HG02759 (cell line): ENCODE data around the gene PIK3C2B.
"Not testable (repeated sequence)": the region's sequence is repeated elsewhere in the genome, so short reads cannot be mapped to it uniquely, and the experiment has no call there.

Source experiments
- ATAC-seq: cut with Tn5 transposase; IDR thresholded peaks from one replicate; pipeline ENCODE4 v1.9.1; 2021; ENCODE audit warnings: mild to moderate bottlenecking, moderate library complexity; ENCODE audit not compliant: unreplicated experiment

The PIK3C2B gene

DNA sequence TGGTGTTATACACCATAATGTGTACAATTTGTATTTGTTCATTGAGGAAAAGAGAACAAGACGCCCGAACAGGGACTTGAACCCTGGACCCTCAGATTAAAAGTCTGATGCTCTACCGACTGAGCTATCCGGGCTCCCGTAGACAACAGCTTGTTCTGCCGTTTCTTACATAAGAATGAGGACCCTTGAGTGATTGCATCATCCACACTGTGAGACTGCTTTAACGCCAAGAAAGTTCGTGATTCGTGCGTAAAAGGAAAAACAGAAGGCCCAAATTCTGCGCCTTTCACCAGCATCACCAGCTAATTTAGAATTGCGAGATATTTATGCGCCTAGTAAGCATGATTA, 12.3 kb upstream of the PIK3C2B start:
- peak; percentile 64 for ATAC-seq

GRCh38 chr1:204506201-204506968, 11.8 kb upstream of the PIK3C2B start:
- ATAC-seq: peak; percentile 75

DNA sequence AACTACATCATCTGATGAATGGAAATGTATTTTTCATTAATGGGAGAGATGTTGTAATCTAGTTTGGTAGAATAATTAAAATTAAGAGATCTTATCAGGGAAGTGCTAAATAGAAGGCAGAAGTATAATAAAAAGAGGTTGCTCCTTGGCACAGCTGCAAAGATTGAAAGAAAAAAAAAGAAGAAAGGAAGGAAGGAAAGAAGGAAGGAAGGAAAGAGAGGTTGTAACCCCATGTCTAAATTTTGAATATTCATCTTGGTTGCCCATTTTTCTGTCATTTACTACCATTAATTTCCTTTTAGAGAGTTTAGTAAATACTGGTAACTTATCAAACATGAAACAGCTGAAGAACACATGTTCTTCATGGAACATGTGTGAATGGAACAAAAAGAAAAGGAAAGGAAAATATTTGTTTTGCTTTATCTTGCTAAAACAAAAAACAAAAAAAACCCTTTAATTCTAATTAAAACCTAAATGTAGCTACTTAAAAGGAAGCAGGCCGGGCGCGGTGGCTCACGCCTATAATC, 11.1 kb upstream of the PIK3C2B start:
- ATAC-seq: no peak

GRCh38 chr1:204503913-204504519, 9.4 kb upstream of the PIK3C2B start:
- ATAC-seq: no peak

- no peak for ATAC-seq
These were observed 8.7 kb upstream of the PIK3C2B start for GRCh38 chr1:204503122-204503912.

DNA sequence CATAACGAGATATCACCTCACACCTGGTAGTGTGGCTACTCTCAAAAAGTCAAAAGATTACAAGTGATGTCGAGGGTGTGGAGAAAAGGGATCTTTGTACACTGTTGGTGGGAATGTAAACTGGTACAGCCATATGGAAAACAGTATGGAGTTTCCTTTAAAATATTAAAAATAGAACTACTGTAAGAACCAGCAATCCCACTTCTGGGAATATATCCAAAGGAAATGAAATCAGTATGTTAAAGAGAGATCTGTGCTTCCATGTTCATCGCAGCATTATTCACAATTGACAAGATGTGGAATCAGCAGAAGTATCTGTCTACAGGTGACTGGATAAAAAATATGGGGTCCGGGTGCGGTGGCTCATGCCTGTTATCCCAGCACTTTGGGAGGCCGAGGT, 7.6 kb upstream of the PIK3C2B start:
- ATAC-seq: no peak

DNA sequence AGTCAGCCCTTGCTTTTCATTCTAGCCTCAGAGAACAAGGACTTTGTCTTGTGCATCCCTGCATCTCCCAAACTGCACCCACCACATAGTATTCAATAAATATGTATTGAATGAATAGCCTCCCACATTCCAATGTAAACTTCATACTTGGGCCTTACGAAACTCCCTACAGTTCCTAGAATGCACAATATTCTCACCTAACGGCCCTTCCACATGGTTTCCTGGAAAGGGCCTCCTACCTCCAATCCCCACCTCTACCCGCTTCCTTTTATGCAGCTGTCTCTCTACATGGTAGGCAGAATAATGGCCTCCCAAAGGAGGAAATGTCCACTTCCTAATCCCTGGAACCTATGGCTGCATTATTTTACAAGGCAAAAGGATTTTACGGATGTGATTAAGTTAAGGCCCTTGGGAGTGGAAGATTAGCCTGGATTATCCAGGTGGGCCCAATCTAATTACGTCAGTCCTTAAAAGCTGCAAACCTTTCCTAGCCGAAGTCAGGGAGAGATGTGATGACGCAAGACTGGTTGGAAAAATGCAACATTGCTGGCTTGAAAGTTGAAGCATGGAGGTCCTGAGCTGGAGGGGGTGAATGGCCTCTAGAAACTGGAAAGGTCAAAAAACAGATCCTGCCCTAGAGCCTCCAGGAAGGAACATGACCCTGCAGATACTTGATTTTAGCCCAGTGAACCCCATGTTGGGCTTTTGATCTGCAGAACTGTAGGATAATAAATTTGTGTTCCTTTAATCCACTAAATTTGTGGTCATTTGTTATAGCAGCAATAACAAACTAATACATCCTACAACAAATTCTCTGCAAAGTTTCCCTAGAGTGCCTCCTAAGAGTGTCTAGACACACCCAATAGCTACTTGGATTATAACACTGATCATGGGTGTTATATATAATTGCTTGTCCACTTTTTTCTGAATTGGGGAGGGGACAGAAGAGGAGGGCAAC, 5.2 kb upstream of the PIK3C2B start:
- ATAC-seq: no peak

DNA sequence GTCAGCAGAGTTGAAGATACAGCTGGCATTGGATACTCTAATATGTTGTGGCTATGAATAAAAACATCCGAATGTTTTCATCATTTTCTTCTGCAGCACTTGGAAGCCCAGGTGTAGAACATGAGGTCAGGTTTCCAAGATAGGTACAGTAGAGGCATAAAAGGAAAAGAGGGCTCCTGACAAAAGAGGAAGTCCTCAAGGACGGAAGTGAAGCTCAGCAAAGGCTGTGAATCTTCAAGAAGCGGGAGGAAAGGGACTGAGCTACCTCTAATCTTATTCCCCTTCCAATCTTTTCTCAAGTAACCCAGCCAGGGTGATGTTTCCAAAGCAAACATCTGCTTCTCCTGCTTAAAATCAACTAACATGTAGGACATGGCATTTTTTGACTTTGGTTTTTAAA, 4.4 kb upstream of the PIK3C2B start:
- no peak for ATAC-seq

GRCh38 chr1:204495777-204496176, 1.2 kb upstream of the PIK3C2B start:
- no peak for ATAC-seq

GRCh38 chr1:204495078-204495753, 611 bp upstream of the PIK3C2B start:
- peak; percentile 36 for ATAC-seq

DNA sequence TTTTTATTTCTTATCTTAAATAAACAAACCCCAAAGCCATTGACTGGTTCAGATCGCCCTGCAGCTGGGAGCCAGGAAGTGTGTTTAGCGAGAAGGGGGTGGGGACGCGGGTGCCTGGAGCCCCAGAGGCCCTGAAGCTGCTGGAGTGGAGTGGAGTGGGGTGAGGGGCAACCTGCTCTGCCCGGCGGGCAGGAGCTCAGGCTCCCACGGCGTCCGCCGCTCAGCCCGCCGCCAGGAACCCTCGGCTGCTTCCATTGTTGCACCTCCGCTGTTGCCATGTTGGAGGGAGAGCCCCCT, 673 bp downstream of the PIK3C2B start:
- peak; percentile 36 for ATAC-seq

- no peak for ATAC-seq
These were observed 1.2 kb downstream of the PIK3C2B start for GRCh38 chr1:204493145-204493983.

DNA sequence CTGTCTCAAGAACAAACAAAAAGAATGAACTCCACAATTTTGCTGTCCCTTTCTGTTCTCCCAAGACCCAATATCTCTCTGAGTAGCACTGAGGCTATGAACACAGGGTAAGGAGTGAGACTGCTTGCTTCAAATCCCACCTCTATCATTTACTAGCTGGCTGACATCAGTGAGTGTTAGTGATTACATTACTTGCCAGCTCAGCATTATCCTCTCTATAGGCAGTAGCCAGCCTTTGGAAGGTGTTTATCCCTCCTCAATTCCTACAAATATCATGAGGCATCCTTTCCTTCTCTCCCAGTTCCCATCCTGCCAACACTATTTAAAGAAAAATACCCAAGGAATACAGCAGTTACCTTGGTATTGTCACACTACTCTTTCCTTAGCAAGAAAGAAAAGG, 3.0 kb downstream of the PIK3C2B start:
- ATAC-seq: no peak

GRCh38 chr1:204487256-204487615, 7.4 kb downstream of the PIK3C2B start:
- ATAC-seq: no peak

GRCh38 chr1:204486513-204487255, 7.9 kb downstream of the PIK3C2B start:
- not testable (repeated sequence) for ATAC-seq

DNA sequence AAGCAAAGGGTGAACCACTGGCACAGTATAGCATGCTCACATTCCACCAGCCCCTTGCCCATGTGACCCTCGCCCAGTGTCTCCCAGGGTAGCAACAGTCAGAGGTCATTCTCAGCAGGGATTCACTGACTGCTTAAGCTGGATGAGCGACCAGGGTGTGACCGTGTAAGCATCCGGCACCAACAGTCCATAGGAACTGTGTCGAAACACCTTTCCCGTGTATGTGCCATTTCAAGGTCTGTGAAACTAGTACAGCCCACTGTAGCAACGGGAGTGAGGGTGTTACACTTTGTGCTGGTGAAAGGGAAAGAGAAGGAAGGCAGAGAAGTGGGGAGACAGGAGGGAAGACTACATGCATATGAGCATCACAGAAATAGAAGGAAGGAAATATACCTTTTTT, 10.8 kb downstream of the PIK3C2B start:
- no peak for ATAC-seq

DNA sequence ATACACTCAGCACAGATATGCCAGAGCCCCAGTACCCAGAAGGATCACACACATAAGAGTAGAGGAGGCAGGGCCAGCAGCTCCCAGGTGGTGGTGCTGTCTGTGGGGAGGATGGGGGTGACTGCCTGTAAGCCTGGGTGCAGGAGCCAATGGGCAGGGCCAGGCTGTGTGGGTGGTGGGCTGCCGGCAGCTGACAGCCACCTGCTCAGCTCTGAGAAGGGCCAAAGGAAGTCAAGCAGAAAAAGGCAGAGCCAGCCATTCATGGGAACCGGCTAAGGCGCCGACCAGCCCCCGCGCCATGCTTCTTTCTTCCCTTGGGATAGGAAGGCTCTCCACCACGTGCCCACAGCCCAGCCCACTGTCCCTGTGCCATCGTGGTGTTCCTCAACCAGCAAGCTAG, 14.1 kb downstream of the PIK3C2B start:
- peak; percentile 85 for ATAC-seq

DNA sequence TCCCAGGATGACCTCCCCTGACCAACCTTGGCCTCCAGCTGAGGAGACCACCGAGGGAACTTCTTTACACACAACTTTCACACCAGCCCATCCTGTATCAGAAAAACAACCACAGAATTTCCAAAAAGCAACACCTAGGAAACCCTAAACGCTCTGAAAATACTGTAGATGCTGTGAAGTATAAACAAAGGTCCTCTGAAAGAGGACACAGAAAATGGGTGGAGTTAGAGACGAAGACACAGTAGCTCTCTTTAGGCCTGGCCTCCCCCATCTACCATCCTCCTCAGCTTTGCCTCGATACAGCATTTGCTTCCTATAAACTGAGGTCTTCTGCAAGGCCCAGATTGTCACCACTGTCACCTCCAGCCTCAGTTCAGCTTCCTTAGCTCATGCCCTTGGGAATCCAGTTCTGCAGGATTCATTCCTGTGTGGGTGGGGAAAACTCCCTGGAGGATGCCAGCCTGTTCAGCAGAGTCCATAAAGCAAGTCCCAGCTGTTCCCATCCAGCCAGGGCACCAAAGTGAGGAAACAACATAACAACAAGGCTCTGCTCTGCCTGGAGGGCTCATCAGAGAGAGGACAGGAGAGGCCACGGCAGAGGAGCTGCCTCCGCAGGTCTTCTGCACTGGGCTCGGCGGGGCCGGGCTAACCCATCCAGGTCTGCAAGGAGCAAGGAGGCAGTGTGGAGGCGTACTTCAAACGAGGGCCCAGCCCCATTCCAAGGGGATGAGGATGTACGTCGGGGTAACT, 15.0 kb downstream of the PIK3C2B start:
- ATAC-seq: no peak
